Measurements from ENCODE around the gene TMTC2.

TMTC2 gene

GRCh38 chr12:82698708-82699564, 12.2 kb downstream of the TMTC2 start:
- Histone ChIP-seq H3K27me3 (replicated peaks; ENCODE audit: control insufficient read depth, insufficient read depth, low read length) (no peaks in the 10 kb centered on the region), H3K36me3 (ENCODE audit: control insufficient read depth, insufficient read depth, low read length, severe bottlenecking) (no peaks in the 10 kb centered on the region), H3K4me3 (ENCODE audit: low read length) (no peak overlapping the region), H3K9ac (ENCODE audit: low read length) (no peak overlapping the region), H3K9me3 (ENCODE audit: control insufficient read depth, low read length) (no peaks in the 10 kb centered on the region), H3K4me1 (ENCODE audit: control insufficient read depth, insufficient read depth, low read length) (no peaks in the 10 kb centered on the region)
- DNase-seq (ENCODE audit: low read depth), result no peak

- H3K9me3 ChIP-seq (ENCODE audit: control insufficient read depth, low read length), result no peaks in the 10 kb centered on the region
- no peak for DNase-seq (ENCODE audit: low read depth)
These were observed 19.1 kb downstream of the TMTC2 start for GRCh38 chr12:82705774-82706173.

GRCh38 chr12:82708061-82708879, 21.6 kb downstream of the TMTC2 start:
- no peaks in the 10 kb centered on the region for H3K9me3 ChIP-seq (ENCODE audit: control insufficient read depth, low read length)
- no peak overlapping the region for H3K9ac ChIP-seq (ENCODE audit: low read length)
- peaks cover 12% of the 10 kb centered on the region for H3K4me1 ChIP-seq (ENCODE audit: control insufficient read depth, insufficient read depth, low read length)
- H3K27me3 ChIP-seq (replicated peaks; ENCODE audit: control insufficient read depth, insufficient read depth, low read length), result no peaks in the 10 kb centered on the region
- no peak overlapping the region for H3K4me3 ChIP-seq (ENCODE audit: low read length)
- DNase-seq (ENCODE audit: low read depth), result peak; percentile 84
- H3K36me3 ChIP-seq (ENCODE audit: control insufficient read depth, insufficient read depth, low read length, severe bottlenecking), result no peaks in the 10 kb centered on the region

More at GRCh38 chr12:82705774-82706173, 19.1 kb downstream of the TMTC2 start:
- Histone ChIP-seq H3K27me3 (replicated peaks; ENCODE audit: control insufficient read depth, insufficient read depth, low read length) (no peaks in the 10 kb centered on the region), H3K4me1 (ENCODE audit: control insufficient read depth, insufficient read depth, low read length) (peaks cover 12% of the 10 kb centered on the region), H3K36me3 (ENCODE audit: control insufficient read depth, insufficient read depth, low read length, severe bottlenecking) (no peaks in the 10 kb centered on the region), H3K9ac (ENCODE audit: low read length) (no peak overlapping the region), H3K4me3 (ENCODE audit: low read length) (no peak overlapping the region)

- no peak overlapping the region for H3K4me3 ChIP-seq (ENCODE audit: low read length)
- no peak overlapping the region for H3K9ac ChIP-seq (ENCODE audit: low read length)
- H3K9me3 ChIP-seq (ENCODE audit: control insufficient read depth, low read length), result no peaks in the 10 kb centered on the region
- no peaks in the 10 kb centered on the region for H3K27me3 ChIP-seq (replicated peaks; ENCODE audit: control insufficient read depth, insufficient read depth, low read length)
- peaks cover 16% of the 10 kb centered on the region for H3K4me1 ChIP-seq (ENCODE audit: control insufficient read depth, insufficient read depth, low read length)
- no peak for DNase-seq (ENCODE audit: low read depth)
- H3K36me3 ChIP-seq (ENCODE audit: control insufficient read depth, insufficient read depth, low read length, severe bottlenecking), result no peaks in the 10 kb centered on the region
These were observed 23.2 kb downstream of the TMTC2 start for GRCh38 chr12:82709794-82710355.

- Histone ChIP-seq H3K9ac (ENCODE audit: low read length) (no peak overlapping the region), H3K4me1 (ENCODE audit: control insufficient read depth, insufficient read depth, low read length) (peaks cover 16% of the 10 kb centered on the region), H3K36me3 (ENCODE audit: control insufficient read depth, insufficient read depth, low read length, severe bottlenecking) (no peaks in the 10 kb centered on the region), H3K27me3 (replicated peaks; ENCODE audit: control insufficient read depth, insufficient read depth, low read length) (no peaks in the 10 kb centered on the region), H3K9me3 (ENCODE audit: control insufficient read depth, low read length) (no peaks in the 10 kb centered on the region), H3K4me3 (ENCODE audit: low read length) (no peak overlapping the region)
- no peak for DNase-seq (ENCODE audit: low read depth)
These were observed 24.0 kb downstream of the TMTC2 start for GRCh38 chr12:82710741-82711140.

GRCh38 chr12:82714427-82714826, 27.7 kb downstream of the TMTC2 start:
- H3K4me3 ChIP-seq (ENCODE audit: low read length), result no peak overlapping the region
- H3K36me3 ChIP-seq (ENCODE audit: control insufficient read depth, insufficient read depth, low read length, severe bottlenecking), result no peaks in the 10 kb centered on the region
- no peaks in the 10 kb centered on the region for H3K9me3 ChIP-seq (ENCODE audit: control insufficient read depth, low read length)
- no peak overlapping the region for H3K9ac ChIP-seq (ENCODE audit: low read length)
- H3K27me3 ChIP-seq (replicated peaks; ENCODE audit: control insufficient read depth, insufficient read depth, low read length), result no peaks in the 10 kb centered on the region
- no peak for DNase-seq (ENCODE audit: low read depth)
- peaks cover 4% of the 10 kb centered on the region for H3K4me1 ChIP-seq (ENCODE audit: control insufficient read depth, insufficient read depth, low read length)

- Histone ChIP-seq H3K9ac (ENCODE audit: low read length) (no peak overlapping the region), H3K4me1 (ENCODE audit: control insufficient read depth, insufficient read depth, low read length) (peaks cover 4% of the 10 kb centered on the region), H3K9me3 (ENCODE audit: control insufficient read depth, low read length) (no peaks in the 10 kb centered on the region), H3K27me3 (replicated peaks; ENCODE audit: control insufficient read depth, insufficient read depth, low read length) (no peaks in the 10 kb centered on the region), H3K4me3 (ENCODE audit: low read length) (no peak overlapping the region), H3K36me3 (ENCODE audit: control insufficient read depth, insufficient read depth, low read length, severe bottlenecking) (no peaks in the 10 kb centered on the region)
- no peak for DNase-seq (ENCODE audit: low read depth)
These were observed 35.0 kb downstream of the TMTC2 start for GRCh38 chr12:82721726-82722125.

GRCh38 chr12:82723093-82723492, 36.4 kb downstream of the TMTC2 start:
- Histone ChIP-seq H3K9ac (ENCODE audit: low read length) (no peak overlapping the region), H3K9me3 (ENCODE audit: control insufficient read depth, low read length) (no peaks in the 10 kb centered on the region), H3K36me3 (ENCODE audit: control insufficient read depth, insufficient read depth, low read length, severe bottlenecking) (no peaks in the 10 kb centered on the region), H3K27me3 (replicated peaks; ENCODE audit: control insufficient read depth, insufficient read depth, low read length) (no peaks in the 10 kb centered on the region), H3K4me1 (ENCODE audit: control insufficient read depth, insufficient read depth, low read length) (peaks cover 4% of the 10 kb centered on the region), H3K4me3 (ENCODE audit: low read length) (no peak overlapping the region)
- no peak for DNase-seq (ENCODE audit: low read depth)

GRCh38 chr12:82723891-82724290, 37.2 kb downstream of the TMTC2 start:
- H3K4me1 ChIP-seq (ENCODE audit: control insufficient read depth, insufficient read depth, low read length), result peaks cover 4% of the 10 kb centered on the region
- no peaks in the 10 kb centered on the region for H3K27me3 ChIP-seq (replicated peaks; ENCODE audit: control insufficient read depth, insufficient read depth, low read length)
- H3K9me3 ChIP-seq (ENCODE audit: control insufficient read depth, low read length), result no peaks in the 10 kb centered on the region
- H3K4me3 ChIP-seq (ENCODE audit: low read length), result no peak overlapping the region
- H3K36me3 ChIP-seq (ENCODE audit: control insufficient read depth, insufficient read depth, low read length, severe bottlenecking), result no peaks in the 10 kb centered on the region
- DNase-seq (ENCODE audit: low read depth), result no peak
- H3K9ac ChIP-seq (ENCODE audit: low read length), result no peak overlapping the region

- H3K4me3 ChIP-seq (ENCODE audit: low read length), result no peak overlapping the region
- DNase-seq (ENCODE audit: low read depth), result no peak
- H3K9me3 ChIP-seq (ENCODE audit: control insufficient read depth, low read length), result no peaks in the 10 kb centered on the region
- H3K9ac ChIP-seq (ENCODE audit: low read length), result no peak overlapping the region
- no peaks in the 10 kb centered on the region for H3K27me3 ChIP-seq (replicated peaks; ENCODE audit: control insufficient read depth, insufficient read depth, low read length)
- peaks cover 2% of the 10 kb centered on the region for H3K4me1 ChIP-seq (ENCODE audit: control insufficient read depth, insufficient read depth, low read length)
- H3K36me3 ChIP-seq (ENCODE audit: control insufficient read depth, insufficient read depth, low read length, severe bottlenecking), result no peaks in the 10 kb centered on the region
These were observed 39.0 kb downstream of the TMTC2 start for GRCh38 chr12:82725741-82726140.

GRCh38 chr12:82727886-82728285, 41.2 kb downstream of the TMTC2 start:
- Histone ChIP-seq H3K27me3 (replicated peaks; ENCODE audit: control insufficient read depth, insufficient read depth, low read length) (no peaks in the 10 kb centered on the region), H3K9me3 (ENCODE audit: control insufficient read depth, low read length) (no peaks in the 10 kb centered on the region), H3K4me1 (ENCODE audit: control insufficient read depth, insufficient read depth, low read length) (peaks cover 17% of the 10 kb centered on the region), H3K4me3 (ENCODE audit: low read length) (no peak overlapping the region), H3K9ac (ENCODE audit: low read length) (no peak overlapping the region), H3K36me3 (ENCODE audit: control insufficient read depth, insufficient read depth, low read length, severe bottlenecking) (no peaks in the 10 kb centered on the region)
- no peak for DNase-seq (ENCODE audit: low read depth)
